Nephron progenitor cell (in vitro differentiated cells): Measurements from ENCODE around the gene RPS21.

ENCODE experiments used
- DNase-seq: peaks from one replicate; pipeline ENCODE4 v3.0.0; 2021
- H3K27ac Mint-ChIP-seq: 2 replicates; pipeline ENCODE4 v1.8.0; 2021; ENCODE audit warnings: mild to moderate bottlenecking, moderate library complexity, mixed read lengths
- H3K27me3 Mint-ChIP-seq: 2 replicates; pipeline ENCODE4 v1.8.0; 2021; ENCODE audit warnings: mild to moderate bottlenecking, low read depth, mixed read lengths; ENCODE audit not compliant: poor library complexity
- H3K36me3 Mint-ChIP-seq: 2 replicates; pipeline ENCODE4 v1.8.0; 2021; ENCODE audit warnings: low read depth, mixed read lengths
- H3K4me1 Mint-ChIP-seq: 2 replicates; pipeline ENCODE4 v1.8.0; 2021; ENCODE audit warnings: mixed read lengths
- H3K4me3 Mint-ChIP-seq: 2 replicates; pipeline ENCODE4 v1.8.0; 2021; ENCODE audit warnings: mild to moderate bottlenecking, moderate library complexity, mixed read lengths
- H3K9me3 Mint-ChIP-seq: 2 replicates; pipeline ENCODE4 v1.8.0; 2021; ENCODE audit warnings: mild to moderate bottlenecking, moderate library complexity, mixed read lengths
- CTCF ChIP-seq: fragments of 200-600 bp; sonication (generic); IDR thresholded peaks from 2 replicates; pipeline ENCODE4 v1.5.0; 2021; ENCODE audit warnings: antibody characterized with exemption

The RPS21 gene

DNA sequence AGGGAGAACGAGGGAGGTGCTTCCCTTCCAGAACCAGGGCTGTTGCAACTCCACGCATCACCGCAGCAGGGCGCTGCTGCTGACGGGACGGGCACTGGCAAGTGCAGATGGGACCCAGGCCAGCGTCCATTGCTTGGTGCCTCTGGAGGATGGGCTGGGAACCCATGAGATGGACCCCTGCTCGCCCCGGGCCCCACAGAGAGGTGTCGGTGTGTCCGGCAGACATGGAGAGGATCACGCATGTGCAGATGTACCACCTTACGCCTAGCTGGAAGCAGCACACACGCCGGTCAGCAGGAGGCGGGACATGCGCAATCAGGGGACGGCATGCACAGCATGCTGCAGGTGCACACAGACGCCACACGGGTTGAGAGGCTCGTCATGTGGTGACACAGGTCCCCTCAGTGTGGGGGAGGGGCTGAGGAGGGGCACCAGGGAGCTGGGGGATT, 14.5 kb downstream of the RPS21 start:
- Mint-ChIP-seq H3K36me3 (peaks cover 18% of the 10 kb centered on the region), H3K9me3 (no peaks in the 10 kb centered on the region), H3K27ac (no peak overlapping the region), H3K4me3 (no peak overlapping the region), H3K27me3 (peaks cover 9% of the 10 kb centered on the region), H3K4me1 (peaks cover 14% of the 10 kb centered on the region)
- DNase-seq: peak; percentile 53
- TF ChIP-seq CTCF: peak; percentile 42

- H3K27me3 Mint-ChIP-seq: peaks cover 4% of the 10 kb centered on the region
- no peak overlapping the region for H3K4me3 Mint-ChIP-seq
- DNase-seq: no peak
- no peak overlapping the region for H3K27ac Mint-ChIP-seq
- TF ChIP-seq CTCF: no peak
- no peaks in the 10 kb centered on the region for H3K9me3 Mint-ChIP-seq
- H3K36me3 Mint-ChIP-seq: peaks cover 11% of the 10 kb centered on the region
- peaks cover 14% of the 10 kb centered on the region for H3K4me1 Mint-ChIP-seq
Observed at GRCh38 chr20:62402456-62403150, 15.7 kb downstream of the RPS21 start.

DNA sequence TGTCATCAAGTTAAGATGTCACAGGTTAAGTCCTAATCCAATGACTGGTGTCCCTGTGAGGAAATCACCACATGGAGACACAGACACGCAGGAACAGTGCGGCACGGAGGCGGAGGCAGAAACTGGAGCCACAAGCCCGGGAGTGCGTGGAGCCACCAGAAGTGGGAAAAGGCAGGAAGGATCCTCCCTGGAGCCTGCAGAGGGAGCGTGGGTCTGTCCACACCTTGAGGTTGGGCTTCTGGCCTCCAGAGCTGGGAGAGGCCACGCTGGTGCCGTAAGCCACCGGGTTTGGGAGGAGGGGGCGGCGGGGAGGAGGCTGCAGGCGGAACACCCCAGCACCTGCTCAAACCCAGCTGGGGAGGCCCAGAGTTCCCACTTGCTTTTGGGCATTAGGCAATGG, 16.4 kb downstream of the RPS21 start:
- no peak overlapping the region for H3K4me3 Mint-ChIP-seq
- no peak overlapping the region for H3K27ac Mint-ChIP-seq

DNA sequence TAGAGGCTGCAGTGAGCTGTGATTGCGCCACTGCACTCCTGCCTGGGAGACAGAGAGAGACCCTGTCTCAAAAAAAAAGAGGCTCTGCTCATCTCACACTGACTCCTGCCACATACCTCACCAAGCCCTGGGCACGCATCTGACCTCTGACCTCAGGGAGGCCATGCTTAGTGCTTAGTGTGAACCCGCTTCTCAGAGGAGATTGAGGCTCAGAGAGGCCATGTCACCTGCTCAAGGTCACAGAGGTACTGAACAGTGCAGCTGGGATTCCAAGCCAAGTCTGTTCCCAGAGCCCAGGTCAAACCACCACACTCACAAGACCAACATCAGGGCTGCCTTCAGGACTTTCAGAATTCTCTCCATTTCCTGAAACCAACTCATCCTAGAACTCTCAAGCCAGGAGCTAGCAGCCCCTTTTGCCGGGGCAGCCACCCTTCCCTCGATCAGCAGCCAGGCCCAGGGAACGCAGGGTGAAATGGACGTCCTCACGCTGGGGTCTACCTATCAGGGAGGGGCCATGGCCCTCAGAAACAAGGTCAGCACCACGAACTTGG, 17.3 kb downstream of the RPS21 start:
- H3K36me3 Mint-ChIP-seq: peaks cover 4% of the 10 kb centered on the region
- TF ChIP-seq CTCF: no peak
- H3K4me3 Mint-ChIP-seq: no peak overlapping the region
- H3K4me1 Mint-ChIP-seq: peaks cover 14% of the 10 kb centered on the region
- no peaks in the 10 kb centered on the region for H3K9me3 Mint-ChIP-seq
- no peak overlapping the region for H3K27ac Mint-ChIP-seq
- no peak for DNase-seq
- H3K27me3 Mint-ChIP-seq: peaks cover 10% of the 10 kb centered on the region

More for the DNA sequence above, 16.4 kb downstream of the RPS21 start:
- H3K27me3 Mint-ChIP-seq: peaks cover 4% of the 10 kb centered on the region
- H3K9me3 Mint-ChIP-seq: no peaks in the 10 kb centered on the region
- TF ChIP-seq CTCF: no peak
- peaks cover 14% of the 10 kb centered on the region for H3K4me1 Mint-ChIP-seq
- peaks cover 4% of the 10 kb centered on the region for H3K36me3 Mint-ChIP-seq
- no peak for DNase-seq

GRCh38 chr20:62404761-62405107, 17.8 kb downstream of the RPS21 start:
- Mint-ChIP-seq H3K4me3 (no peak overlapping the region), H3K4me1 (peaks cover 19% of the 10 kb centered on the region), H3K9me3 (no peaks in the 10 kb centered on the region), H3K36me3 (peaks cover 4% of the 10 kb centered on the region), H3K27ac (no peak overlapping the region), H3K27me3 (peaks cover 14% of the 10 kb centered on the region)
- no peak for DNase-seq
- TF ChIP-seq CTCF: no peak
